Lung microvascular endothelial cell (primary cell): Measurements from ENCODE around the gene RTP1. TPM values are rescaled to one million over a fixed set of nuclear protein-coding genes. Genes with fewer than 3 reads are reported as not detected.
A peak's percentile ranks its signal among the peaks of the same experiment; 100 is the strongest.
"Not testable (repeated sequence)": the region's sequence is repeated elsewhere in the genome, so short reads cannot be mapped to it uniquely, and the experiment has no call there.

Source experiments
- DNase-seq, 2 donors: peaks; one replicate each; pipeline versions ENCODE4 v3.0.0 to v3.0.0-alpha.2; 2010; ENCODE audit warnings: low read depth in 2 of 2
- total RNA-seq: library from RNA; depleted of rRNA; stranded (reverse); fragments of >200 nt; gene quantifications from 2 replicates; pipeline ENCODE4 v1.2.1, GENCODE V29; 2014

Gene RTP1
- total RNA-seq, 1 donor from 2014 or later: not detected

DNA sequence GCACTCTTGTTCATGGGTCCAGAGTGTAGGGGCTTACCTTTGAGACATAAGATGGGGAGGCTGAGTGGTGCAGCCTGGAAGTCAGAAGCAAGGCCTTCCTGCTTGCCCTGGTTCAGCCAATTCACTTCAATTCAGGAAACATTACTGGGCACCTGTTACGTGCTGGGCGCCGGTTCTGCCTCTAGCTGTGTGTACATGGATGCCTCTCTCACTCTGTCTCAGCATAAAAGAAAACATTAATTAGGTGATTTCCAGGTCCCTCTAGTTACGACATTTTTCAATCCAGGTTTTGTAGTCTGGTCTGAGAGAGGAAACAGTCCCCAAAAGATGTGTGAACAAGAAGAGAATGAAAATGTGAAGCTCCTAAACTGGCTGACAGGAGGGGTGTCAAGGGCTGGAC is 1.2 kb downstream of the RTP1 start:
- no peak for DNase-seq

GRCh38 chr3:187199463-187200050 is 2.3 kb downstream of the RTP1 start:
- not testable (repeated sequence) for DNase-seq

- no peak for DNase-seq
Observed at GRCh38 chr3:187205683-187206082, 8.4 kb downstream of the RTP1 start.

DNA sequence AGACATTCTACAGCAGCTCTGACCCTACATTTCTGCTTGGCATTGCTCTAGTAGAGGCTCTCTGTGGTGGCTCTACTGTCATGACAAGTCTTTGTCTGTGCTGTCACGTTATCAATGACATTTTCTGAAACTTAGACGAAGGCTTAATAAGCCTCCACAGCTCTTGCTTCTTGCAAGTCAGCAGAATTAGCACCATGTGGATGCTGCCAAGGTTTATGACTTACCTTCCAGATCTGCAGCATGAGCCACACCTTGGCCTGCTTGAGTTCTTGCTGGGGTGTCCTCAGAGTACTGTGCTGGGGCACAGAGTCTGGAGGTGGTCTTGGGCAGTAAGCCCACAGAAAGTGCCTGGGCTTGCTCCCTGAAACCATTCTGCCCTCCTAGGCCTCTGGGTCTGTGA is 9.8 kb downstream of the RTP1 start:
- DNase-seq: no peak

DNA sequence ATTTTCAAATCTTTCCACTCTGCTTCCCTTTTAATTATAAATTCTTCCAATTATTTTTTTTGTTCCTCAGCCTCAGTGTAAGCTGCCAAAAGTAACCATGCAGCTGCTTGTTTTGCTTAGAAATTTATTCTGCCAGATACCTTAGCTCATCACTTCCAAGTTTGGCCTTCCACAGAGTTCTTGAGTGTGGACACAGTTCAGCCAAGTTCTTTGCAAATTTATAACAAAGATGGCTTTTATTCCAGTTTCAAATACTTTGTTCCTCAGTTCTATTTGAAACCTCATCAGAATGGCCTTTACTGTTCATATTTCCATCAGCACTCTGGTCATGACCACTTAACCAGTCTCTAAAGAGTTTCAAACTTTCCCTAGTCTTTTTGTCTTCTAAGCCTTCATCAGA is 10.3 kb downstream of the RTP1 start:
- no peak for DNase-seq

DNA sequence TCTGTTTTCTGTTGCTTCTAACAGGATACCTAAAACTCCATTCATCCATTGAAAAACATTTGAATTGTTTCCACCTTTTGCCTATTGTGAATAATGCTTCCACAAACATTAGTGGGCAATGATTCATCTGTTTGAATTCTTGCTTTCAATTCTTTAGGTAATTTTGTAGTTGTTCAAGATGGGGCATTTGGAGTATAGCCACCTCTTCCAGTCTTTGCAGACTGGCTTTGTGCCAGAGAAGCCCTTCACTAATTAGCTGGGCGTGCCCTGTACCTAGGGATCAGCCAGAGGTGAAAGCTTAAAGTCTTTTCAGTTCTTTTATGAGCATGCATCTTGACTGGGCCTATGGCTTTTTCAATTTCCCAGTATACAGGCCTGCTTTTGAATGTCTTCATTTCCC is 10.9 kb downstream of the RTP1 start:
- no peak for DNase-seq

GRCh38 chr3:187209491-187209890 is 12.2 kb downstream of the RTP1 start:
- no peak for DNase-seq

GRCh38 chr3:187210091-187210490 is 12.8 kb downstream of the RTP1 start:
- no peak for DNase-seq

- no peak for DNase-seq
Observed at GRCh38 chr3:187210545-187211327, 13.4 kb downstream of the RTP1 start.

GRCh38 chr3:187211532-187212195 is 14.4 kb downstream of the RTP1 start:
- no peak for DNase-seq

DNA sequence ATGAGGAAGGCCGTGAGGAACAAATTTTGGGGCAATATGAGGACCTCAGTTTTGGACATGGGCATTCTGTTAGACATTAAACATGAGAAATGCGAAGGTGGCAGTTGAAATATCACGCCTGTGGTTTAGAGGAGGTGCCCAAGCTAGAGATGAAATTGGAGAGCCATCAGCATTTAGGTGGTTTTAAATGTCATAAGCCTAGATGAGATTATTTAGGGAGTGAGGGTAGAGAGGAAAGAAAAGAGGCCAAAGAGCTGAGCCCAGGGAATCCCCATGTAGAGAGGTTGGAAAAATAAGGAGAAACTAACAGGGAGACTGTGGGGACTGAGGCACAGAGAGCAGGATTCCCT is 14.9 kb downstream of the RTP1 start:
- no peak for DNase-seq

GRCh38 chr3:187212705-187213104 is 15.4 kb downstream of the RTP1 start:
- DNase-seq: no peak

GRCh38 chr3:187213616-187214015 is 16.3 kb downstream of the RTP1 start:
- DNase-seq: no peak

DNA sequence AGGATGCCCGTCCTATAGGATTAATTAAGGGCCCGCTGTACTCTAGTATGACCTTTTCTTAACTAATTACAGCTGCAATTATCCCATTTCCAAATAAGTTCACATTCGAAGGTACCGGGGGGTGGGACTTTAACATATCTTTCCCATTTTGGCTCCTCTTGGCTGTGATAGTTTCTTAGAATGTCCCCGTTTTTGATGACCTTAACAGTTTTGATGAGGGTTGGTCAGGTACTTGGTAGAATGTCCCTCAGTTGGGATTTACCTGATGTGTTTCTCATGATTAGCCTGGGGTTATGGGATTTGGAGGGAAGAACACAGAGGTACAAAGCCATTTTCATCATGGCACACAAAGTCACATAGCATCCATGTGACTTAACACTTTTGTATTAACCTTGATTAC is 18.2 kb downstream of the RTP1 start:
- DNase-seq: no peak

- DNase-seq: no peak
Observed at GRCh38 chr3:187222801-187223200, 25.5 kb downstream of the RTP1 start.

DNA sequence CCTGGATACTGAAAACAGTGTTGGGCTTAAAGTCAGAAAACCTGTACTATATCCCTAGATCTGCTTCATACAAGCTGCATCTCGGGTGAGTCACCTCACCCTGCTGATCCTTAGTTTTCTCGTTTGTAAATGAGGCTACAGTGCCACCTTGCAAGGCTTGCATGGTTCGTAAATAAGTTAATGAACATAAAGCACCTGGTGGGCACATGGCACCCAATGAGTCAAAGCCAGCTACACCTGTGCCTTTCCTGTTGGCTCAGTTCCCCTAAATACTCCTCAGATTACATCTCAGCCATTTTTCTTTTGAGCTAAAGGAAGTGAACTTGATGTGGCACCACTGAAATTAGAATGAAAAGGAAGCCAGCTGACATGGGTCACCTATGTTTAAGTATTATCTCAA is 26.5 kb downstream of the RTP1 start:
- peak in 1 of 2 donors; percentile 5 for DNase-seq

DNA sequence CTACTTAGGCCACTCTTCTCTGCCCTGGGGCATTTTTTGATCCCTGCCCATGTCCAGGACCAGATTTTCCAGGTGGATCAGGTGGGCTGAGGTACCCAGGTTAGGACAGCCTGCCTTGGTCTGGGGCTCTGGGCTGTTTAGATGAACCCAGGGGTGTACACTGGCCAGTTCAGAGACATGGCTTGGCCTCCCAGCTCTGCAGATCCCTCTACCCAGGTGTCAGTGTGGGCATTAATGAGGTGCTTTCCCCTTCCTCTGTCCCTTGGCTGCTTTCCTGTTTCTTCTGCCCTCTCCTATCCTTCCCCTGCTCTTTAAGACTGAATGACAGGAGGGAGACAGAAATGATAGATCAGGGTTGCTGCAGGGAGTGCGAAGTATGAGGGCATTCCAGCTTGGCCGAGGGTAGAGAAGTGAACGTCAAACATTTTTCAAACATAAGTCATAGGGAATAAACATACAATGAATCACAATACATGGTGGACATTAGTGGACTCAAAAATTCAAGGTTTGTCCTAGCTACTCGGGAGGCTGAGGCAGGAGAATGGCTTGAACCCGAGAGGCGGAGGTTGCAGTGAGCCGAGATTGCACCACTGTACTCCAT is 30.5 kb downstream of the RTP1 start:
- DNase-seq: peak in 1 of 2 donors; percentile 21

DNA sequence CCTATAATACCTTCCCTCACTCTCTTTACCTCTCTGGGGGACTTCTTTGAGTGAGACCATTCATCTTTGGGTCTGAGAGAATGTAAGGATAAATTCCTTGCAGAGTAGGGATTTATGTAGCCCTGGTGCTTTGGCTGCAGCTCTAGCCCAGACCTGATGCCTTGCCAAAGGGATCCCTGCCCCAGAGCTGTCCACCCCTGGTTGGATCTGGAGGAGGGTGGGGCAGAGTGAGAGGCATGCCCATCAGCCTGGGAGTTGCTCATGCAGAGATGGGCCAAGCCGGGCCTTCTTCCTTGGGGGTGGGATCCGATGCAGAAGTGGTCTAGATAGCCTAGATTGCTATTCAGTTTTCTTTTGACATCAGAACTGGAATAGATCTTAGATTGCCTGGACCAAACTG is 31.5 kb downstream of the RTP1 start:
- DNase-seq: no peak

DNA sequence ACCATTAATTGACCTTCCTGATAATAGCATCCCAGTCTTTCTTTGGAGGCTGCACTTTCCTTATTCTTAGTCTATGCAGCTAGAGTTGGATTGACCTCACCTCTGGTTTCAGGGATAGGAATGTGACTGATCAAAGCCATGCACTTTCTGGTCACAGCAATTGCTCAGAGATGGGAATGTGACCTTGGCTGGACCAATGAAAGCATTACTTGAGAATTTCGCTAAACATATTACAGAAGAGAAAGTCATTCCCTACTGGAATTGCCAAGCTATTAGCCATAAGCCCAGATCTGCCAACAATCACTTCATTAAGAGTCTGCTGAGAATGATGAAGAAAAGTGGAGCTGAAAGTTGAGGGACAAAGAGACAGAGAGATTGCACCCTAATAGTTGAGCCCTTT is 32.7 kb downstream of the RTP1 start:
- no peak for DNase-seq

- no peak for DNase-seq
Observed at GRCh38 chr3:187236962-187237361, 39.7 kb downstream of the RTP1 start.

DNA sequence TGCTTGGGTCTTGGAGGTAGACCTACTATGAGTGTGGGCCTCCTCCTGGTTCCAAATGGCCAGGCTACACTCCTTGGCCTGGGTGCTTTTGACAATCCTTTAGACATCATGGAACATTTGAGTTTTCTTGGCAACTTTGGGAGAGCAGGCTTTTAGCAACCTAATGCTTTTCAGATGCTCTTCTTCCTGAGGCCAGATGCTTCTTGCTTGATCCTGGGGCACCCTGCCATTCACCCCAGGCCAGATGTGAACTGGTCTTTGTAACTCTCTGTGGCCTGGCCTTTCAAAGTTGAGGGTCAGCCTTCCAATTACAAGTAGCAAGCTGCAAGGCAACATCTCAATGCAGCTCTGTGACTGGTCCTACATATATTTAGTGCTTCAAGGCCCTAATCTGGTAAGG is 40.5 kb downstream of the RTP1 start:
- DNase-seq: no peak

GRCh38 chr3:187238239-187238638 is 41.0 kb downstream of the RTP1 start:
- no peak for DNase-seq

DNA sequence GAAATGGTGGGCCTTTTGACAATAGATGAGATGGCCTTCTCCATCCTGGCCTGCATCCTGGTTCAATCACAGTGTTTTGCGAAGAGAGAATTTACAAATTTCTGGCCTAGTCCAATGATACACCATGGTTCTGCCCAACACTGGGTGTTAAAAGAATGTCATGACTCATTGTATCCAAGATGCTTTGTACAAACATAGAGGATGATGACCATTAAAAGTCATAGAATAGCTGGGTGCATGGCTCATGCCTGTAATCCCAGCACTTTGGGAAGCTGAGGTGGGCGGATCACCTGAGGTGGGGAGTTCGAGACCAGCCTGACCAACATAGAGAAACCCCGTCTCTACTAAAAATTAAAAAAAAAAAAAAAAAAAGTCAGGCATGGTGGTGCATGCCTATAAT is 41.5 kb downstream of the RTP1 start:
- DNase-seq: not testable (repeated sequence)
